Heart left ventricle (tissue), 16 donors: ENCODE results near the gene ICAM4. TPM values are rescaled to one million over a fixed set of nuclear protein-coding genes. Genes with fewer than 3 reads are reported as not detected.

Experiments used
- ATAC-seq, 4 donors: fragments of 200-7000 bp; cut with Tn5 transposase; one replicate each; pipeline ENCODE4 v1.9.1; 2020 to 2022; ENCODE audit warnings: moderate library complexity in 4 of 4, mild to moderate bottlenecking in 3 of 4, moderate number of reproducible peaks in 1 of 4
- DNase-seq, 5 donors: peaks; one replicate each; pipeline ENCODE4 v3.0.0-alpha.2; 2020
- H3K27ac ChIP-seq, 12 donors: fragments of 200-600 bp; sonication (generic) in 4 of 12; one replicate each; pipeline versions ENCODE4 v1.5.0 to v1.8.0; 2016 to 2022; ENCODE audit warnings: mild to moderate bottlenecking in 2 of 12
- H3K27me3 ChIP-seq, 9 donors: fragments of 200-600 bp; sonication (generic) in 2 of 9; one replicate each; pipeline versions ENCODE4 v1.5.1 to v1.8.0; 2016 to 2022; ENCODE audit warnings: mild to moderate bottlenecking in 3 of 9
- H3K36me3 ChIP-seq, 9 donors: fragments of 200-600 bp; sonication (generic) in 2 of 9; one replicate each; pipeline versions ENCODE4 v1.5.0 to v1.8.0; 2018 to 2022; ENCODE audit warnings: mild to moderate bottlenecking in 2 of 9
- H3K4me1 ChIP-seq, 12 donors: fragments of 200-600 bp; sonication (generic) in 4 of 12; one replicate each; pipeline versions ENCODE4 v1.5.0 to v1.8.0; 2016 to 2022; ENCODE audit warnings: mild to moderate bottlenecking in 3 of 12
- H3K4me3 ChIP-seq, 12 donors: fragments of 200-600 bp; sonication (generic) in 4 of 12; one replicate each; pipeline versions ENCODE4 v1.5.0 to v1.8.0; 2017 to 2022; ENCODE audit warnings: mild to moderate bottlenecking in 9 of 12, moderate library complexity in 4 of 12
- H3K9me3 ChIP-seq, 12 donors: fragments of 200-600 bp; sonication (generic) in 4 of 12; one replicate each; pipeline versions ENCODE4 v1.5.0 to v1.8.0; 2016 to 2022; ENCODE audit warnings: mild to moderate bottlenecking in 1 of 12
- POLR2A ChIP-seq, 2 donors: fragments of 450-650 bp; IDR thresholded peaks; one replicate each; pipeline ENCODE4 v1.6.1; 2017; ENCODE audit warnings: antibody characterized with exemption in 2 of 2, mild to moderate bottlenecking in 2 of 2, moderate library complexity in 2 of 2
- WGBS, 4 donors: extraction: QIAGEN DNeasy Blood & Tissue Kit in 2 of 4; methylation state at CpG; one replicate each; pipeline versions ENCODE4 v1.1.5 to v1.1.7; 2013 to 2018; 5-methylcytosine and 5-hydroxymethylcytosine counted together
- intact Hi-C, 10 donors: fragments of 100-400 bp; cut with DNase I; formaldehyde crosslinking; loops; one replicate each; pipeline versions ENCODE4 v1.11.1 to v1.14.2; 2022
- polyA plus RNA-seq, 2 donors: library from polyadenylated mRNA; stranded (reverse); fragments of 200-250 nt; gene quantifications; one replicate each; pipeline ENCODE4 v1.2.3, GENCODE V29; 2013
- total RNA-seq, 9 donors: library from RNA; depleted of rRNA in 2 of 9; stranded (reverse); fragments of >200 nt in 2 of 9; fragmentation: NEBNext Ultra II Directional in 3 of 9; extraction: Animal tissue kit (Norgen Biotek cat#: 25700) in 3 of 9; gene quantifications; one replicate each; pipeline versions ENCODE4 v1.1.0 to v1.2.4, GENCODE V29; 2016 to 2023
- TF ChIP-seq, protein P1 (sequence below), 12 donors: fragments of 200-600 bp; sonication (generic) in 4 of 12; IDR thresholded peaks; one replicate each; pipeline versions ENCODE4 v1.5.0 to v1.8.0; 2018 to 2022; ENCODE audit warnings: antibody characterized with exemption in 12 of 12, mild to moderate bottlenecking in 5 of 12
- donor health status: ischemic (EF 13 %, LVEDD 7.1; RV severe dilation, severe dysfunction).
- donor health status: healthy with polysubstance abuse.
- donor health status: DM: no; HTN: yes; CAD: no.
- donor health status: DM: no; HTN: no; CAD: no.
- donor health status: ischemic (EF 25% LVEDD 6.9; RV normal size, moderate dysfunction).
- donor health status: ischemic (EF 25% LVEDD 5.7; RV mildly dilated, moderate dysfunction).
- donor health status: healthy.
- donor health status: DM: yes; HTN: yes; CAD: no.
- donor health status: ischemic (EF 35%, LVEDD 5.7; RV mildly dilated, moderate dysfunction).
- donor health status: nonischemic (EF 11% LVEDD 7.7; RV severe dilation, severe dysfunction).
- donor health status: DM: yes; HTN: yes; CAD: no.
- donor health status: PGD.
- donor health status: ischemic (EF 29% LVEDD 5.4; RV normal size, mild dysfunction).
- donor health status: nonischemic (EF 23%, LVEDD 6.1; RV moderate dilation, normal function).

The ICAM4 gene
- total and polyA plus RNA-seq, 11 donors: 0.21 to 1.2 (median 0.62) TPM; not detected in 3

DNA sequence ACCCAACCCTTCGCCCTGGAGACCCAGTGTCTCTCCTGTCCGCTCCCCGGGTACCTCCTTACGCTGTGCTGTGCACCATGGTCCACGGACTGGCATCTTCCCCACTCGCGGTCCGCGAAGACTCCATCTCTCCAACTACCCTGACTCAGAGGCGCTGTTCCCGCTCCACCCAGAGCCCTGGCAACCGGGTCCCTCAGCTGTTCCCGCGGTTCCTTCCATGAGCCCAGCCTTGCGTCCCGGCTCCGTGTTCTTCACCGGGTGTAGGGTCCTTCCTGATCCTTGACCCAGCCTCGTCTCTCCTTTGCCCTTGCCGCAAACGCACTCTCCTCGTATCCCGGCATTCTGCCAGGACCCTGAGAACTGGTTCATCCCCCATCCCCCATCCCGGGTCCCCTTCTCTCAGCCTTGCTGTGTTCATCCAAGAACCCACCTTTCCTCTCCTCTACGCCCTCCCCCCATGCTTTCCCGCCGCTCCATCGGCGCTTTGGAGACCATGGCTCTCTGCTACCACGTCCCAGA, 3.7 kb downstream of the ICAM4 start:
- H3K27ac ChIP-seq: no peak overlapping the region
- DNase-seq: peak in 1 of 5 donors; percentile 34
- peaks cover 39 to 88% (median 77%) of the 10 kb centered on the region in 9 donors for H3K27me3 ChIP-seq
- peak overlapping the region in 10 of 12 donors; percentile 20 to 60 (median 46) for H3K4me3 ChIP-seq
- 1 to 2% (median 1%) methylated on average over 30 of the region's 30 CpGs for WGBS, 4 donors
- H3K4me1 ChIP-seq: peaks cover 10 to 94% (median 66%) of the 10 kb centered on the region in 12 donors
- peaks cover 0 to 8% (median 4%) of the 10 kb centered on the region in 9 donors for H3K36me3 ChIP-seq
- intact Hi-C loops: no loop called here
- no peak for TF ChIP-seq POLR2A (IDR thresholded peaks at IDR 0.05)
- TF ChIP-seq, protein P1, sequence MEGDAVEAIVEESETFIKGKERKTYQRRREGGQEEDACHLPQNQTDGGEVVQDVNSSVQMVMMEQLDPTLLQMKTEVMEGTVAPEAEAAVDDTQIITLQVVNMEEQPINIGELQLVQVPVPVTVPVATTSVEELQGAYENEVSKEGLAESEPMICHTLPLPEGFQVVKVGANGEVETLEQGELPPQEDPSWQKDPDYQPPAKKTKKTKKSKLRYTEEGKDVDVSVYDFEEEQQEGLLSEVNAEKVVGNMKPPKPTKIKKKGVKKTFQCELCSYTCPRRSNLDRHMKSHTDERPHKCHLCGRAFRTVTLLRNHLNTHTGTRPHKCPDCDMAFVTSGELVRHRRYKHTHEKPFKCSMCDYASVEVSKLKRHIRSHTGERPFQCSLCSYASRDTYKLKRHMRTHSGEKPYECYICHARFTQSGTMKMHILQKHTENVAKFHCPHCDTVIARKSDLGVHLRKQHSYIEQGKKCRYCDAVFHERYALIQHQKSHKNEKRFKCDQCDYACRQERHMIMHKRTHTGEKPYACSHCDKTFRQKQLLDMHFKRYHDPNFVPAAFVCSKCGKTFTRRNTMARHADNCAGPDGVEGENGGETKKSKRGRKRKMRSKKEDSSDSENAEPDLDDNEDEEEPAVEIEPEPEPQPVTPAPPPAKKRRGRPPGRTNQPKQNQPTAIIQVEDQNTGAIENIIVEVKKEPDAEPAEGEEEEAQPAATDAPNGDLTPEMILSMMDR (IDR thresholded peaks at IDR 0.05): no peak
- no peaks in the 10 kb centered on the region for H3K9me3 ChIP-seq
- no peak for ATAC-seq

DNA sequence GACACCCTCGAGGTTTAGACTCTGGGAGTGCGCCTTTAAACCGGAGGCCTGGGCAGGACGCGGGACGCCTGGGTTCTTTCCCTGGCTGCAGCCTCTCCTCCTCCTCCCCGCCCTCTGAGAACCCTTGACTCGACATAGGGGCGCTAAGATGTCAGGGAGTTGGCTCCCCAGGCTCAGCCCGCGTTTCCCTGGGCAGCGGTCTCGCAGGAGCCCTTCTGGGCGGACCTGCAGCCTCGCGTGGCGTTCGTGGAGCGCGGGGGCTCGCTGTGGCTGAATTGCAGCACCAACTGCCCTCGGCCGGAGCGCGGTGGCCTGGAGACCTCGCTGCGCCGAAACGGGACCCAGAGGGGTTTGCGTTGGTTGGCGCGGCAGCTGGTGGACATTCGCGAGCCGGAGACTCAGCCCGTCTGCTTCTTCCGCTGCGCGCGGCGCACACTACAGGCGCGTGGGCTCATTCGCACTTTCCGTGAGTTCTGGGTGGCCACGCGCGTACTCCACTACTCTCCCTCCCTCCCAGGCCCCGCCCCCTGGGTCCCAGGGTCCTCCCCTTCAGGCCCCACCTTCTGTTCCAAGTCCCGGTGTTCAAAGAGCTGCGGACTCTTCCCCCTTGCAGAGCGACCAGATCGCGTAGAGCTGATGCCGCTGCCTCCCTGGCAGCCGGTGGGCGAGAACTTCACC, 4.3 kb downstream of the ICAM4 start:
- WGBS, 4 donors: 0 to 1% (median 1%) methylated on average over 14 to 57 of the region's 57 CpGs
- peak in 4 of 5 donors; percentile 47 to 85 (median 64) for DNase-seq

DNA sequence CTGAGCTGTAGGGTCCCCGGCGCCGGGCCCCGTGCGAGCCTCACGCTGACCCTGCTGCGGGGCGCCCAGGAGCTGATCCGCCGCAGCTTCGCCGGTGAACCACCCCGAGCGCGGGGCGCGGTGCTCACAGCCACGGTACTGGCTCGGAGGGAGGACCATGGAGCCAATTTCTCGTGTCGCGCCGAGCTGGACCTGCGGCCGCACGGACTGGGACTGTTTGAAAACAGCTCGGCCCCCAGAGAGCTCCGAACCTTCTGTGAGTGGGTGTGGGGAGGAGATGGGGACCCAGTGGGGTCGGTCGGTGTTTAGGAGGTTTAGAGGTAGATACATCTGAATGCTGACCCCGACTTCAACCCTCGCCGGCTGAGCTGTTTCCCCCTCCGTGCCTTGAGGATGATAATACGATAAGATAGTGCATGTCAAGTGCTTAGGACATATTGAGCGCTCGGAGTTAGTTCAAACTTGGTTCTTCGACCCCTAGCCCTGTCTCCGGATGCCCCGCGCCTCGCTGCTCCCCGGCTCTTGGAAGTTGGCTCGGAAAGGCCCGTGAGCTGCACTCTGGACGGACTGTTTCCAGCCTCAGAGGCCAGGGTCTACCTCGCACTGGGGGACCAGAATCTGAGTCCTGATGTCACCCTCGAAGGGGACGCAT, 4.9 kb downstream of the ICAM4 start:
- WGBS, 4 donors: 1 to 2% (median 2%) methylated on average over 39 to 49 of the region's 49 CpGs
- intact Hi-C loops: no loop called here
- peak overlapping the region; percentile 3 to 60 (median 43) for H3K4me3 ChIP-seq
- no peak for TF ChIP-seq POLR2A (IDR thresholded peaks at IDR 0.05)
- TF ChIP-seq, protein P1 (IDR thresholded peaks at IDR 0.05): no peak
- no peaks in the 10 kb centered on the region for H3K9me3 ChIP-seq
- H3K4me1 ChIP-seq: peaks cover 10 to 90% (median 58%) of the 10 kb centered on the region in 12 donors
- H3K27ac ChIP-seq: peak overlapping the region in 1 of 12 donors; percentile 6
- H3K27me3 ChIP-seq: peaks cover 46 to 100% (median 89%) of the 10 kb centered on the region in 9 donors
- H3K36me3 ChIP-seq: no peaks in the 10 kb centered on the region
- ATAC-seq: peak in 1 of 4 donors; percentile 1
- DNase-seq: no peak

More for the DNA sequence above, 4.3 kb downstream of the ICAM4 start:
- intact Hi-C loops: no loop called here
- Histone ChIP-seq H3K27ac (peak overlapping the region in 1 of 12 donors; percentile 6), H3K4me1 (peaks cover 10 to 94% (median 65%) of the 10 kb centered on the region in 12 donors), H3K4me3 (peak overlapping the region; percentile 3 to 60 (median 43)), H3K9me3 (no peaks in the 10 kb centered on the region), H3K27me3 (peaks cover 44 to 94% (median 83%) of the 10 kb centered on the region in 9 donors), H3K36me3 (peaks cover 0 to 2% (median 0%) of the 10 kb centered on the region in 9 donors)
- TF ChIP-seq, protein P1 (IDR thresholded peaks at IDR 0.05): no peak
- no peak for TF ChIP-seq POLR2A (IDR thresholded peaks at IDR 0.05)
- peak; percentile 12 to 34 (median 24) for ATAC-seq
